Lower leg skin (tissue), 4 donors: ENCODE results near the gene KDM4B. TPM values are rescaled to one million over a fixed set of nuclear protein-coding genes. Genes with fewer than 3 reads are reported as not detected.
"Not testable (repeated sequence)": the region's sequence is repeated elsewhere in the genome, so short reads cannot be mapped to it uniquely, and the experiment has no call there.

ENCODE experiments used
- DNase-seq, 2 donors: peaks; one replicate each; pipeline ENCODE4 v3.0.0-alpha.2; 2019; ENCODE audit warnings: low spot score in 2 of 2
- H3K4me3 ChIP-seq: fragments of 200-600 bp; sonication (generic); 2 replicates; pipeline ENCODE4 v1.5.1; 2017; ENCODE audit warnings: mild to moderate bottlenecking, low read depth; ENCODE audit not compliant: poor library complexity, severe bottlenecking
- CTCF ChIP-seq, 3 donors: fragments of 450-650 bp; IDR thresholded peaks; one replicate each; pipeline ENCODE4 v1.5.1; 2016; ENCODE audit warnings: antibody characterized with exemption in 3 of 3, mild to moderate bottlenecking in 3 of 3, moderate library complexity in 2 of 3
- POLR2A ChIP-seq, 2 donors: fragments of 450-650 bp; IDR thresholded peaks; one replicate each; pipeline ENCODE4 v1.6.1; 2016 to 2017; ENCODE audit warnings: antibody characterized with exemption in 2 of 2, mild to moderate bottlenecking in 1 of 2, moderate library complexity in 1 of 2
- WGBS, 2 donors: methylation state at CpG; one replicate each; pipeline ENCODE4 v1.1.5; 2018; 5-methylcytosine and 5-hydroxymethylcytosine counted together
- intact Hi-C: fragments of 100-400 bp; cut with DNase I; formaldehyde crosslinking; loops from one replicate; pipeline ENCODE4 v1.15.0; 2023; ENCODE audit warnings: low total_unique reads
- total RNA-seq, 4 donors: library from RNA; depleted of rRNA; stranded (reverse); fragments of >200 nt; gene quantifications; one replicate each; pipeline ENCODE4 v1.1.0, GENCODE V29; 2016

KDM4B gene
- total RNA-seq, 4 donors from 2014 or later: 40.1 to 71.4 (median 51.3) TPM

GRCh38 chr19:5192568-5192967 is 223.7 kb downstream of the KDM4B start:
- TF ChIP-seq CTCF (IDR thresholded peaks at IDR 0.05): no peak
- TF ChIP-seq POLR2A (IDR thresholded peaks at IDR 0.05): no peak
- no peak for DNase-seq
- no peak overlapping the region for H3K4me3 ChIP-seq
- WGBS, 2 donors: 89 to 93% methylated on average over 5 of the region's 5 CpGs
- intact Hi-C loops: no loop called here

GRCh38 chr19:5193192-5193591 is 224.3 kb downstream of the KDM4B start:
- 62 to 67% methylated on average over 7 of the region's 7 CpGs for WGBS, 2 donors
- TF ChIP-seq POLR2A (IDR thresholded peaks at IDR 0.05): no peak
- no peak for TF ChIP-seq CTCF (IDR thresholded peaks at IDR 0.05)
- intact Hi-C loops: no loop called here
- no peak overlapping the region for H3K4me3 ChIP-seq
- no peak for DNase-seq

- H3K4me3 ChIP-seq: no peak overlapping the region
- intact Hi-C loops: no loop called here
- WGBS, 2 donors: 89 to 96% methylated on average over 4 of the region's 4 CpGs
- no peak for DNase-seq
- no peak for TF ChIP-seq POLR2A (IDR thresholded peaks at IDR 0.05)
Measured at GRCh38 chr19:5194641-5195040, 225.7 kb downstream of the KDM4B start.

- intact Hi-C loops, H3K4me3 ChIP-seq, DNase-seq: not testable (repeated sequence)
- whole genome bisulfite sequencing, 2 donors: 81 to 82% methylated on average over 3 of the region's 3 CpGs
Measured at GRCh38 chr19:5195587-5195986, 226.7 kb downstream of the KDM4B start.

- 92 to 94% methylated on average over 5 of the region's 5 CpGs for WGBS, 2 donors
- intact Hi-C loops: no loop called here
- DNase-seq: no peak
- TF ChIP-seq CTCF (IDR thresholded peaks at IDR 0.05) (no peak), POLR2A (IDR thresholded peaks at IDR 0.05) (no peak)
- H3K4me3 ChIP-seq: no peak overlapping the region
Measured at GRCh38 chr19:5196832-5197231, 227.9 kb downstream of the KDM4B start.

GRCh38 chr19:5200844-5201243 is 231.9 kb downstream of the KDM4B start:
- intact Hi-C loops: no loop called here
- no peak for DNase-seq
- TF ChIP-seq POLR2A (IDR thresholded peaks at IDR 0.05) (no peak), CTCF (IDR thresholded peaks at IDR 0.05) (no peak)
- no peak overlapping the region for H3K4me3 ChIP-seq
- WGBS, 2 donors: 93% methylated on average over 4 of the region's 4 CpGs

GRCh38 chr19:5202553-5202952 is 233.6 kb downstream of the KDM4B start:
- TF ChIP-seq CTCF (IDR thresholded peaks at IDR 0.05) (no peak), POLR2A (IDR thresholded peaks at IDR 0.05) (no peak)
- WGBS, 2 donors: 94 to 96% methylated on average over 4 of the region's 4 CpGs
- intact Hi-C loops: no loop called here

More at GRCh38 chr19:5202553-5202952, 233.6 kb downstream of the KDM4B start:
- DNase-seq: no peak
- no peak overlapping the region for H3K4me3 ChIP-seq
